K562 (cell line): Measurements from ENCODE around the gene KCTD3. TPM values are rescaled to one million over a fixed set of nuclear protein-coding genes. Genes with fewer than 3 reads are reported as not detected.

Experiments
- ARID1B ChIP-seq: fragments of 450-650 bp; IDR thresholded peaks from 2 replicates; pipeline ENCODE4 v1.6.1; 2016; ENCODE audit warnings: antibody characterized with exemption, mild to moderate bottlenecking, inconsistent platforms
- ARID2 ChIP-seq: fragments of 450-650 bp; IDR thresholded peaks from 2 replicates; pipeline ENCODE4 v1.6.1; 2017; ENCODE audit warnings: antibody characterized with exemption, mild to moderate bottlenecking
- ATF1 ChIP-seq, 2 experiments: fragments of 450-650 bp in 1 of 2; IDR thresholded peaks; 2 replicates each; pipeline ENCODE4 v1.6.1; 2016; ENCODE audit warnings: missing compliant biosample characterization in 1 of 2, missing genetic modification characterization in 1 of 2
- BDP1 ChIP-seq: IDR thresholded peaks from 3 replicates; pipeline ENCODE4 v1.6.1; 2011; ENCODE audit not compliant: insufficient read length, insufficient read depth
- CREBBP ChIP-seq: IDR thresholded peaks from one replicate; pipeline ENCODE4 v1.6.1; 2012; ENCODE audit warnings: low read depth, mild to moderate bottlenecking, control low read depth, inconsistent platforms, low read length
- ELF4 ChIP-seq: fragments of 450-650 bp; formaldehyde crosslinking; IDR thresholded peaks from 2 replicates; pipeline ENCODE4 v1.4.0; 2022; ENCODE audit warnings: missing genetic modification characterization
- HDAC3 ChIP-seq: fragments of 450-650 bp; IDR thresholded peaks from 2 replicates; pipeline ENCODE4 v1.6.1; 2018; ENCODE audit warnings: borderline replicate concordance, mild to moderate bottlenecking, moderate library complexity; ENCODE audit not compliant: partially characterized antibody
- NCOA2 ChIP-seq, 2 experiments: fragments of 450-650 bp; IDR thresholded peaks; 2 replicates each; pipeline ENCODE4 v1.6.1; 2018; ENCODE audit warnings: mild to moderate bottlenecking in 2 of 2, moderate library complexity in 1 of 2; ENCODE audit not compliant: partially characterized antibody in 2 of 2
- NR4A1 ChIP-seq, 2 experiments: fragments of 250-450 bp in 1 of 2; fragments of 450-650 bp in 1 of 2; sonication (Bioruptor Pico) in 1 of 2; IDR thresholded peaks; 2 replicates each; pipeline versions ENCODE4 v1.4.0 to v1.6.1; 2016 to 2020; ENCODE audit warnings: mild to moderate bottlenecking in 2 of 2, missing compliant biosample characterization in 1 of 2, missing genetic modification characterization in 1 of 2, moderate library complexity in 1 of 2
- RFX5 ChIP-seq: IDR thresholded peaks from 2 replicates; pipeline ENCODE4 v1.6.1; 2011; ENCODE audit warnings: low read depth, mild to moderate bottlenecking, improper control_type of control experiment, low read length
- STAG1 ChIP-seq: sonication (generic); formaldehyde crosslinking; IDR thresholded peaks from 2 replicates; pipeline ENCODE4 v1.5.0; 2020; ENCODE audit warnings: missing genetic modification reagents, borderline replicate concordance
- TAL1 ChIP-seq: fragments of 450-650 bp; IDR thresholded peaks from 2 replicates; pipeline ENCODE4 v1.6.1; 2016; ENCODE audit warnings: mild to moderate bottlenecking
- TEAD4 ChIP-seq, 2 experiments: sonication (generic) in 1 of 2; formaldehyde crosslinking in 1 of 2; IDR thresholded peaks; 2 replicates each; pipeline versions ENCODE4 v1.6.1 to v1.8.0; 2012 to 2022; ENCODE audit warnings: borderline replicate concordance in 1 of 2, inconsistent platforms in 1 of 2, low read length in 1 of 2, mild to moderate bottlenecking in 1 of 2, missing genetic modification reagents in 1 of 2
- ZFP36 ChIP-seq: fragments of 150-350 bp; IDR thresholded peaks from 2 replicates; pipeline ENCODE4 v1.6.1; 2018; ENCODE audit warnings: low read length, low read depth; ENCODE audit not compliant: partially characterized antibody
- ZKSCAN3 ChIP-seq: fragments of 250-450 bp; sonication (Bioruptor Pico); IDR thresholded peaks from 2 replicates; pipeline ENCODE4 v1.4.0; 2020
- ZNF316 ChIP-seq: fragments of 450-650 bp; IDR thresholded peaks from 2 replicates; pipeline ENCODE4 v1.6.1; 2016
- ZNF699 ChIP-seq: fragments of 250-450 bp; sonication (Bioruptor Pico); IDR thresholded peaks from 2 replicates; pipeline ENCODE4 v1.8.0; 2021; ENCODE audit warnings: mild to moderate bottlenecking, moderate library complexity; ENCODE audit not compliant: insufficient replicate concordance
- polyA plus RNA-seq, 8 experiments: library from polyadenylated mRNA; depleted of rRNA in 4 of 8; stranded (reverse) in 5 of 8; unstranded in 3 of 8; fragments of >200 nt; fragmentation: Nextera tagmentation in 2 of 8; fragmentation: Illumina TruSeq in 1 of 8; extraction: Ambion mirVana in 2 of 8; extraction: Trizol in 1 of 8; gene quantifications; 2 replicates each; pipeline versions ENCODE4 v1.2.1 to v1.2.3, GENCODE V29; 2011 to 2014; ENCODE audit warnings: inconsistent platforms in 1 of 8, missing spikeins in 1 of 8
- total RNA-seq, 7 experiments: library from RNA; depleted of rRNA in 6 of 7; stranded (reverse); fragments of >200 nt in 6 of 7; fragmentation: Illumina TruSeq in 2 of 7; extraction: Trizol in 2 of 7; gene quantifications; 2 replicates each; pipeline versions ENCODE4 v1.2.1 to v1.2.3, GENCODE V29; 2011 to 2021; ENCODE audit warnings: low replicate concordance in 1 of 7
- TF ChIP-seq, protein P1 (sequence below): fragments of 450-650 bp; IDR thresholded peaks from 2 replicates; pipeline ENCODE4 v1.6.1; 2016; ENCODE audit warnings: mild to moderate bottlenecking, moderate library complexity

Gene KCTD3
- total and polyA plus RNA-seq, 9 of the 15 experiments (the other 6 are each of a cell fraction or from before 2014, with no cell fraction given), result 12.8 to 77.1 (median 44.3) TPM

DNA sequence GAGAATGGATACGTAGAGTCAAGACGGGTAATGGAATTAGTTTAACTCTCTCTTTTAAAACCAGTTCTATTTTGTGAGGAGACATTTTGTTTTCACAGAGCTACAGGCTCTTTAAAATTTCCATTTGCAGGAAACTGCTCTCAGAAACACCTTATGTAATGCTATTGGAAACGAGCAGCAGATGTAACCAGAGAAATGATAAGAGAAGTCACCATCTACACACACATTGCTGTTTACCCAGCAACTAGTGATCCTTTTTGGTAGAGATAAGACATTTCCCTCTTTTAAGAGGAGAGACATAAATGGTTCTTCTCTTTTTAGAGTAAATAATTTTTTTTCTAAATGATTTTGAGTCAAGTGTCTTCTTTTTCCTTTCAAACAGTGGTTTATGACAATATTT is 80.6 kb downstream of the KCTD3 start (continued):
- TF ChIP-seq, protein P1, sequence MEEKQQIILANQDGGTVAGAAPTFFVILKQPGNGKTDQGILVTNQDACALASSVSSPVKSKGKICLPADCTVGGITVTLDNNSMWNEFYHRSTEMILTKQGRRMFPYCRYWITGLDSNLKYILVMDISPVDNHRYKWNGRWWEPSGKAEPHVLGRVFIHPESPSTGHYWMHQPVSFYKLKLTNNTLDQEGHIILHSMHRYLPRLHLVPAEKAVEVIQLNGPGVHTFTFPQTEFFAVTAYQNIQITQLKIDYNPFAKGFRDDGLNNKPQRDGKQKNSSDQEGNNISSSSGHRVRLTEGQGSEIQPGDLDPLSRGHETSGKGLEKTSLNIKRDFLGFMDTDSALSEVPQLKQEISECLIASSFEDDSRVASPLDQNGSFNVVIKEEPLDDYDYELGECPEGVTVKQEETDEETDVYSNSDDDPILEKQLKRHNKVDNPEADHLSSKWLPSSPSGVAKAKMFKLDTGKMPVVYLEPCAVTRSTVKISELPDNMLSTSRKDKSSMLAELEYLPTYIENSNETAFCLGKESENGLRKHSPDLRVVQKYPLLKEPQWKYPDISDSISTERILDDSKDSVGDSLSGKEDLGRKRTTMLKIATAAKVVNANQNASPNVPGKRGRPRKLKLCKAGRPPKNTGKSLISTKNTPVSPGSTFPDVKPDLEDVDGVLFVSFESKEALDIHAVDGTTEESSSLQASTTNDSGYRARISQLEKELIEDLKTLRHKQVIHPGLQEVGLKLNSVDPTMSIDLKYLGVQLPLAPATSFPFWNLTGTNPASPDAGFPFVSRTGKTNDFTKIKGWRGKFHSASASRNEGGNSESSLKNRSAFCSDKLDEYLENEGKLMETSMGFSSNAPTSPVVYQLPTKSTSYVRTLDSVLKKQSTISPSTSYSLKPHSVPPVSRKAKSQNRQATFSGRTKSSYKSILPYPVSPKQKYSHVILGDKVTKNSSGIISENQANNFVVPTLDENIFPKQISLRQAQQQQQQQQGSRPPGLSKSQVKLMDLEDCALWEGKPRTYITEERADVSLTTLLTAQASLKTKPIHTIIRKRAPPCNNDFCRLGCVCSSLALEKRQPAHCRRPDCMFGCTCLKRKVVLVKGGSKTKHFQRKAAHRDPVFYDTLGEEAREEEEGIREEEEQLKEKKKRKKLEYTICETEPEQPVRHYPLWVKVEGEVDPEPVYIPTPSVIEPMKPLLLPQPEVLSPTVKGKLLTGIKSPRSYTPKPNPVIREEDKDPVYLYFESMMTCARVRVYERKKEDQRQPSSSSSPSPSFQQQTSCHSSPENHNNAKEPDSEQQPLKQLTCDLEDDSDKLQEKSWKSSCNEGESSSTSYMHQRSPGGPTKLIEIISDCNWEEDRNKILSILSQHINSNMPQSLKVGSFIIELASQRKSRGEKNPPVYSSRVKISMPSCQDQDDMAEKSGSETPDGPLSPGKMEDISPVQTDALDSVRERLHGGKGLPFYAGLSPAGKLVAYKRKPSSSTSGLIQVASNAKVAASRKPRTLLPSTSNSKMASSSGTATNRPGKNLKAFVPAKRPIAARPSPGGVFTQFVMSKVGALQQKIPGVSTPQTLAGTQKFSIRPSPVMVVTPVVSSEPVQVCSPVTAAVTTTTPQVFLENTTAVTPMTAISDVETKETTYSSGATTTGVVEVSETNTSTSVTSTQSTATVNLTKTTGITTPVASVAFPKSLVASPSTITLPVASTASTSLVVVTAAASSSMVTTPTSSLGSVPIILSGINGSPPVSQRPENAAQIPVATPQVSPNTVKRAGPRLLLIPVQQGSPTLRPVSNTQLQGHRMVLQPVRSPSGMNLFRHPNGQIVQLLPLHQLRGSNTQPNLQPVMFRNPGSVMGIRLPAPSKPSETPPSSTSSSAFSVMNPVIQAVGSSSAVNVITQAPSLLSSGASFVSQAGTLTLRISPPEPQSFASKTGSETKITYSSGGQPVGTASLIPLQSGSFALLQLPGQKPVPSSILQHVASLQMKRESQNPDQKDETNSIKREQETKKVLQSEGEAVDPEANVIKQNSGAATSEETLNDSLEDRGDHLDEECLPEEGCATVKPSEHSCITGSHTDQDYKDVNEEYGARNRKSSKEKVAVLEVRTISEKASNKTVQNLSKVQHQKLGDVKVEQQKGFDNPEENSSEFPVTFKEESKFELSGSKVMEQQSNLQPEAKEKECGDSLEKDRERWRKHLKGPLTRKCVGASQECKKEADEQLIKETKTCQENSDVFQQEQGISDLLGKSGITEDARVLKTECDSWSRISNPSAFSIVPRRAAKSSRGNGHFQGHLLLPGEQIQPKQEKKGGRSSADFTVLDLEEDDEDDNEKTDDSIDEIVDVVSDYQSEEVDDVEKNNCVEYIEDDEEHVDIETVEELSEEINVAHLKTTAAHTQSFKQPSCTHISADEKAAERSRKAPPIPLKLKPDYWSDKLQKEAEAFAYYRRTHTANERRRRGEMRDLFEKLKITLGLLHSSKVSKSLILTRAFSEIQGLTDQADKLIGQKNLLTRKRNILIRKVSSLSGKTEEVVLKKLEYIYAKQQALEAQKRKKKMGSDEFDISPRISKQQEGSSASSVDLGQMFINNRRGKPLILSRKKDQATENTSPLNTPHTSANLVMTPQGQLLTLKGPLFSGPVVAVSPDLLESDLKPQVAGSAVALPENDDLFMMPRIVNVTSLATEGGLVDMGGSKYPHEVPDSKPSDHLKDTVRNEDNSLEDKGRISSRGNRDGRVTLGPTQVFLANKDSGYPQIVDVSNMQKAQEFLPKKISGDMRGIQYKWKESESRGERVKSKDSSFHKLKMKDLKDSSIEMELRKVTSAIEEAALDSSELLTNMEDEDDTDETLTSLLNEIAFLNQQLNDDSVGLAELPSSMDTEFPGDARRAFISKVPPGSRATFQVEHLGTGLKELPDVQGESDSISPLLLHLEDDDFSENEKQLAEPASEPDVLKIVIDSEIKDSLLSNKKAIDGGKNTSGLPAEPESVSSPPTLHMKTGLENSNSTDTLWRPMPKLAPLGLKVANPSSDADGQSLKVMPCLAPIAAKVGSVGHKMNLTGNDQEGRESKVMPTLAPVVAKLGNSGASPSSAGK, result no peak
- no peak for TF ChIP-seq ZNF316
- TF ChIP-seq STAG1 (CRISPR knock-in tag), result no peak
- no peak for TF ChIP-seq ZNF699 (CRISPR knock-in tag)
- no peak for TF ChIP-seq NCOA2 (IDR thresholded peaks at IDR 0.05; ENCODE audit: partially characterized antibody in 2 of 2)
- TF ChIP-seq ELF4 (CRISPR knock-in tag), result no peak
- peak; percentile 19; the same call in 1 of the 2 replicates for TF ChIP-seq ARID1B
- TF ChIP-seq HDAC3, result no peak
- no peak for TF ChIP-seq ZFP36
- no peak for TF ChIP-seq ZKSCAN3 (CRISPR knock-in tag)
- no peak for TF ChIP-seq NR4A1 (CRISPR knock-in tag; IDR thresholded peaks at IDR 0.05)
- no peak for TF ChIP-seq NR4A1 (tag; IDR thresholded peaks at IDR 0.05)
- TF ChIP-seq TAL1, result peak; percentile 53
- no peak for TF ChIP-seq CREBBP
- TF ChIP-seq BDP1, result no peak
- peak; percentile 60 for TF ChIP-seq TEAD4 (IDR thresholded peaks at IDR 0.05; ENCODE audit: low read length)
- TF ChIP-seq TEAD4 (CRISPR knock-in tag; IDR thresholded peaks at IDR 0.05; ENCODE audit: borderline replicate concordance), result no peak
- TF ChIP-seq ATF1 (CRISPR knock-in tag; IDR thresholded peaks at IDR 0.05), result no peak
- peak; percentile 56 for TF ChIP-seq ATF1 (tag; IDR thresholded peaks at IDR 0.05)
- TF ChIP-seq ARID2, result no peak
- TF ChIP-seq RFX5, result peak; percentile 96
